Loucy (cell line): Measurements from ENCODE around the gene ARHGAP31.

Experiments
- H2AFZ ChIP-seq: fragments of 200-600 bp; sonication (generic); 2 replicates; pipeline ENCODE4 v1.6.0; 2016; ENCODE audit warnings: antibody characterized with exemption, mild to moderate bottlenecking, low read length, moderate library complexity
- H3F3A ChIP-seq: fragments of 200-600 bp; 2 replicates; pipeline ENCODE4 v1.6.0; 2016; ENCODE audit warnings: antibody characterized with exemption, low read depth, mild to moderate bottlenecking
- H3K27me3 ChIP-seq: fragments of 200-600 bp; sonication (generic); 2 replicates; pipeline ENCODE4 v1.6.1; 2014; ENCODE audit warnings: low read length, mild to moderate bottlenecking; ENCODE audit not compliant: insufficient read depth, poor library complexity, severe bottlenecking
- H3K36me3 ChIP-seq: fragments of 200-600 bp; sonication (generic); 2 replicates; pipeline ENCODE4 v1.6.1; 2016; ENCODE audit warnings: low read length; ENCODE audit not compliant: insufficient read depth
- H3K4me1 ChIP-seq: fragments of 200-600 bp; sonication (generic); 2 replicates; pipeline ENCODE4 v1.5.1; 2014; ENCODE audit warnings: low read length, mild to moderate bottlenecking; ENCODE audit not compliant: insufficient read depth, poor library complexity, severe bottlenecking
- H3K4me2 ChIP-seq: fragments of 200-600 bp; sonication (generic); 2 replicates; pipeline ENCODE4 v1.6.0; 2014; ENCODE audit warnings: antibody characterized with exemption, low read length, low read depth, mild to moderate bottlenecking; ENCODE audit not compliant: poor library complexity, severe bottlenecking
- H3K4me3 ChIP-seq: fragments of 200-600 bp; sonication (generic); 2 replicates; pipeline ENCODE4 v1.5.1; 2014; ENCODE audit warnings: low read length, mild to moderate bottlenecking, mixed read lengths; ENCODE audit not compliant: poor library complexity, severe bottlenecking
- H3K79me2 ChIP-seq: fragments of 200-600 bp; sonication (generic); 2 replicates; pipeline ENCODE4 v1.6.1; 2014; ENCODE audit warnings: low read length; ENCODE audit not compliant: insufficient read depth
- H3K9ac ChIP-seq: fragments of 200-600 bp; sonication (generic); 2 replicates; pipeline ENCODE4 v1.6.0; 2014; ENCODE audit warnings: mild to moderate bottlenecking, low read depth, low read length, moderate library complexity; ENCODE audit not compliant: poor library complexity, severe bottlenecking
- H3K9me2 ChIP-seq: fragments of 200-600 bp; sonication (generic); replicated peaks from 2 replicates; pipeline ENCODE4 v1.6.1; 2016; ENCODE audit warnings: low read depth, low read length, mixed read lengths
- H3K9me3 ChIP-seq: fragments of 200-600 bp; sonication (generic); 2 replicates; pipeline ENCODE4 v1.6.1; 2014; ENCODE audit warnings: mild to moderate bottlenecking, antibody characterized with exemption, low read length, low read depth; ENCODE audit not compliant: insufficient read depth
- H4K20me1 ChIP-seq: fragments of 200-600 bp; sonication (generic); 2 replicates; pipeline ENCODE4 v1.6.0; 2014; ENCODE audit warnings: antibody characterized with exemption, low read length, mild to moderate bottlenecking; ENCODE audit not compliant: insufficient read depth, poor library complexity, severe bottlenecking
- CTCF ChIP-seq: fragments of 200-600 bp; sonication (generic); conservative IDR thresholded peaks from 2 replicates; pipeline ENCODE4 v1.5.1; 2014; ENCODE audit warnings: mild to moderate bottlenecking, antibody characterized with exemption, low read length
- EZH2phosphoT487 ChIP-seq: fragments of 200-600 bp; IDR thresholded peaks from 2 replicates; pipeline ENCODE4 v1.6.1; 2018; ENCODE audit warnings: antibody characterized with exemption, mild to moderate bottlenecking, moderate library complexity, borderline replicate concordance

Gene ARHGAP31

DNA sequence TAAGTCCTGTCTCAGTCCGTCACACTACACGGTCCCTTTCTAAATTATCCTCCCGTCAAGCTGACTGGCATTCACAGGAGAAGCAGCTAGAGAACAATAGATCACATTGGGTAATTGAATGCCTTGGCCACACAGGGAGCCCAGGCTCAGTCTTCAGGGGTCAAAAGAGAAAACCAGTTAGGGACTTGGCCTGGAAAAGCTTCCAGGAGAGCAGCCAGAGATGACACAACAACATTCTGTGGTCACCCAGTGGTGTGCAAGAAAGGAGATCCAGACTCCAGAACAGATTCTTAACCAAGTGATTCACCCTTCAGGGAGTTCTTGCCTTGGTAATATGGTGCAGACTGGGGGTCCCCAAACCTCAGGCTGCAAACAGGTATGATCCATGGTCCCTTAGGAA, 15.9 kb downstream of the ARHGAP31 start:
- Histone ChIP-seq H3K4me1 (peaks cover 7% of the 10 kb centered on the region), H3K9ac (no peak overlapping the region), H3K9me2 (no peaks in the 10 kb centered on the region), H3K27me3 (no peaks in the 10 kb centered on the region), H2AFZ (no peak overlapping the region), H3K79me2 (no peaks in the 10 kb centered on the region), H3F3A (no peaks in the 10 kb centered on the region), H3K36me3 (no peaks in the 10 kb centered on the region), H4K20me1 (no peaks in the 10 kb centered on the region), H3K9me3 (no peaks in the 10 kb centered on the region), H3K4me3 (no peak overlapping the region), H3K4me2 (no peak overlapping the region)
- TF ChIP-seq CTCF = no peak
- no peak for TF ChIP-seq EZH2phosphoT487

- H3K4me3 ChIP-seq = no peak overlapping the region
- H4K20me1 ChIP-seq = no peaks in the 10 kb centered on the region
- peaks cover 7% of the 10 kb centered on the region for H3K4me1 ChIP-seq
- TF ChIP-seq CTCF (no peak), EZH2phosphoT487 (no peak)
- no peaks in the 10 kb centered on the region for H3K36me3 ChIP-seq
- H3K4me2 ChIP-seq = no peak overlapping the region
- no peaks in the 10 kb centered on the region for H3K27me3 ChIP-seq
- no peak overlapping the region for H2AFZ ChIP-seq
- no peaks in the 10 kb centered on the region for H3K79me2 ChIP-seq
- H3F3A ChIP-seq = no peaks in the 10 kb centered on the region
- H3K9me3 ChIP-seq = no peaks in the 10 kb centered on the region
- H3K9ac ChIP-seq = no peak overlapping the region
- H3K9me2 ChIP-seq = no peaks in the 10 kb centered on the region
Observed at GRCh38 chr3:119311081-119311925, 17.1 kb downstream of the ARHGAP31 start.

DNA sequence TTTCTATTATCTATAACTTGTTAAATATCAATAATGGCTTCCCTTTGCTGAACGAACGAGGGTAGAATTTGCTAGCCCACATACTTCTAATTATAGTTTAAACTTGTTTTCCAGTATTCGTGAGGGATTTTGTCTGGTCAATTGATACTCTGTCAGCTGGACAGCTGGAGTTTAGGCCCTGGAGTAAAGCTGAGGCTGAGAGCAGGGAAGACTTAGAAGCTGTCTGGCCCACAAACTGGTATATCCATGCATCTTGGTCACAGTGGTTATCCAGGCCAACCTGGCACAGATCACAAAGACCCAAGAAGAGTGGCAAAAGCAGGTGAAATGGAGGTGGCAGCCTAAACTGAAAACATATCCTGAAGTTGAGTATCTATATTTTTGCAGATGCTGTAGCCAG, 19.3 kb downstream of the ARHGAP31 start:
- H3K79me2 ChIP-seq = no peaks in the 10 kb centered on the region
- TF ChIP-seq EZH2phosphoT487 = no peak
- TF ChIP-seq CTCF = no peak
- no peaks in the 10 kb centered on the region for H3F3A ChIP-seq
- no peaks in the 10 kb centered on the region for H4K20me1 ChIP-seq
- no peaks in the 10 kb centered on the region for H3K36me3 ChIP-seq
- no peaks in the 10 kb centered on the region for H3K9me2 ChIP-seq
- H2AFZ ChIP-seq = no peak overlapping the region
- H3K4me1 ChIP-seq = peaks cover 7% of the 10 kb centered on the region
- no peaks in the 10 kb centered on the region for H3K27me3 ChIP-seq
- no peak overlapping the region for H3K4me3 ChIP-seq
- no peaks in the 10 kb centered on the region for H3K9me3 ChIP-seq
- H3K9ac ChIP-seq = no peak overlapping the region
- no peak overlapping the region for H3K4me2 ChIP-seq
